Measurements from ENCODE around the gene LONP2.

The LONP2 gene

GRCh38 chr16:48246066-48246465 is 2.0 kb downstream of the LONP2 start:
- peaks cover 25% of the 10 kb centered on the region for H3K4me1 ChIP-seq (ENCODE audit: control insufficient read depth, insufficient read depth, low read length)
- no peaks in the 10 kb centered on the region for H3K36me3 ChIP-seq (ENCODE audit: control insufficient read depth, insufficient read depth, low read length)
- no peaks in the 10 kb centered on the region for H3K27me3 ChIP-seq (ENCODE audit: control insufficient read depth, insufficient read depth, low read length)
- no peak overlapping the region for H3K4me3 ChIP-seq (ENCODE audit: low read length)
- no peak overlapping the region for H3K9ac ChIP-seq (ENCODE audit: low read length)
- H3K9me3 ChIP-seq (ENCODE audit: control insufficient read depth, low read length) = no peaks in the 10 kb centered on the region

DNA sequence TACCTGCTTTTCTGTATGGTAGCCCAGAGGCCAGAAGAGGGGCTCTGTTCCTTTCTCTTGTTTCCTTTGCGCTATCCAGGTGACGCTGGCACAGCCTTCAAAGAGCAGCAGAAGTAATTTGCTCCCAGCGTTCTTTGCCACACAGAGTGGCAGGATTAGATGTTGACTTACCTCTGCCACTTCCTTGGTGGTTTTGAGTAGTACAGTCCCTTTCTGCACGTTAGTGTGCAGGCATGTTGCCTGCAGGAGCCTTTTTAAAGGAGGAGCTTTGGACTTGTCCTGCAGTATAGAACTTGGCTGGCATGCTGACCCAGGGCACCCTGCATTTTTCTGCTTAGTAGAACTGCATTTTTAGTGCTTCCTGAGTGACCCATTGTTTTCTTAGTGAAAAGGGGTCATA is 3.2 kb downstream of the LONP2 start, which contains the start of gene ABCC11:
Gene ABCC11 (minus strand): TSS at position 229 of the 400 bp plus-strand sequence. CDS start 15,618 bp downstream, outside the sequence.
- peak within 1 kb of the TSS; percentile 12 for H3K9ac ChIP-seq (ENCODE audit: low read length)
- no peak within 1 kb of the TSS for H3K4me3 ChIP-seq (ENCODE audit: low read length)
- no peaks in the 10 kb centered on the region for H3K36me3 ChIP-seq (ENCODE audit: control insufficient read depth, insufficient read depth, low read length)
- peaks cover 35% of the 10 kb centered on the region for H3K4me1 ChIP-seq (ENCODE audit: control insufficient read depth, insufficient read depth, low read length)
- H3K27me3 ChIP-seq (ENCODE audit: control insufficient read depth, insufficient read depth, low read length) = no peaks in the 10 kb centered on the region
- no peaks in the 10 kb centered on the region for H3K9me3 ChIP-seq (ENCODE audit: control insufficient read depth, low read length)

GRCh38 chr16:48250520-48251278 is 6.6 kb downstream of the LONP2 start:
- Histone ChIP-seq H3K9ac (ENCODE audit: low read length) (no peak overlapping the region), H3K4me3 (ENCODE audit: low read length) (no peak overlapping the region), H3K36me3 (ENCODE audit: control insufficient read depth, insufficient read depth, low read length) (no peaks in the 10 kb centered on the region), H3K4me1 (ENCODE audit: control insufficient read depth, insufficient read depth, low read length) (peaks cover 28% of the 10 kb centered on the region), H3K9me3 (ENCODE audit: control insufficient read depth, low read length) (no peaks in the 10 kb centered on the region), H3K27me3 (ENCODE audit: control insufficient read depth, insufficient read depth, low read length) (no peaks in the 10 kb centered on the region)

DNA sequence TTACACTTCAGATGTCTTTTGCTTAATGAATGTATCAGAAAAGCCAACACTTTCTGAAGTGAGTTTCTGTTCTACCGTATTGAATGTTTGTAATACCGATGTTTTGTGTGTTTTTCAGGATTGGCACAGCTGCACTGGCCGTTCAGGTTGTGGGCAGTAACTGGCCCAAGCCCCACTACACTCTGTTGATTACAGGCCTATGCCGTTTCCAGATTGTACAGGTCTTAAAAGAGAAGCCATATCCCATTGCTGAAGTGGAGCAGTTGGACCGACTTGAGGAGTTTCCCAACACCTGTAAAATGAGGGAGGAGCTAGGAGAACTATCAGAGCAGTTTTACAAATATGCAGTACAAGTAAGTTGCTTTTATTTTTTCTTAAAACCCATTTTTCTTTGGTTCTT is 7.9 kb downstream of the LONP2 start:
- no peak overlapping the region for H3K9ac ChIP-seq (ENCODE audit: low read length)
- H3K4me3 ChIP-seq (ENCODE audit: low read length) = no peak overlapping the region
- H3K27me3 ChIP-seq (ENCODE audit: control insufficient read depth, insufficient read depth, low read length) = no peaks in the 10 kb centered on the region
- no peaks in the 10 kb centered on the region for H3K36me3 ChIP-seq (ENCODE audit: control insufficient read depth, insufficient read depth, low read length)
- no peaks in the 10 kb centered on the region for H3K9me3 ChIP-seq (ENCODE audit: control insufficient read depth, low read length)
- peaks cover 27% of the 10 kb centered on the region for H3K4me1 ChIP-seq (ENCODE audit: control insufficient read depth, insufficient read depth, low read length)

GRCh38 chr16:48256579-48257177 is 12.6 kb downstream of the LONP2 start:
- Histone ChIP-seq H3K4me3 (ENCODE audit: low read length) (no peak overlapping the region), H3K27me3 (ENCODE audit: control insufficient read depth, insufficient read depth, low read length) (no peaks in the 10 kb centered on the region), H3K9ac (ENCODE audit: low read length) (no peak overlapping the region), H3K9me3 (ENCODE audit: control insufficient read depth, low read length) (no peaks in the 10 kb centered on the region), H3K36me3 (ENCODE audit: control insufficient read depth, insufficient read depth, low read length) (no peaks in the 10 kb centered on the region), H3K4me1 (ENCODE audit: control insufficient read depth, insufficient read depth, low read length) (peaks cover 5% of the 10 kb centered on the region)

- Histone ChIP-seq H3K27me3 (ENCODE audit: control insufficient read depth, insufficient read depth, low read length) (no peaks in the 10 kb centered on the region), H3K9ac (ENCODE audit: low read length) (no peak overlapping the region), H3K36me3 (ENCODE audit: control insufficient read depth, insufficient read depth, low read length) (peaks cover 5% of the 10 kb centered on the region), H3K9me3 (ENCODE audit: control insufficient read depth, low read length) (no peaks in the 10 kb centered on the region), H3K4me1 (ENCODE audit: control insufficient read depth, insufficient read depth, low read length) (no peaks in the 10 kb centered on the region), H3K4me3 (ENCODE audit: low read length) (no peak overlapping the region)
Measured at GRCh38 chr16:48261569-48261968, 17.5 kb downstream of the LONP2 start.

DNA sequence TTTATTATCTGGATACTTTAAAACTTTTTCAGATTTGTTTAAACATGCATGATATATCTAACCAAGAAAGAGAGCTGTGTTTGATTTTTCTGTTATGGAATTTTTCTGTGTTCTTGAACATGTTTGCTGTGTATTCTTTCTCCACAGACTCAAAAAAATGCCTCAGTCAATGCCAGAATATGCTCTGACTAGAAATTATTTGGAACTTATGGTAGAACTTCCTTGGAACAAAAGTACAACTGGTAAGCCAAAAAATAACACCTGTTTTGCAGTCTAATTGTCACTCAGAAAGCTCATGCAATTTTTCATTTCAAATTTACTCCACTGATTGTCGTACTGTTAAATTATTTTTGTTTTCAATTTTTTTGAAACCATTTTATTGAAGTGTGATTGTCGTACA is 18.5 kb downstream of the LONP2 start:
- H3K4me3 ChIP-seq (ENCODE audit: low read length) = no peak overlapping the region
- no peak overlapping the region for H3K9ac ChIP-seq (ENCODE audit: low read length)
- H3K36me3 ChIP-seq (ENCODE audit: control insufficient read depth, insufficient read depth, low read length) = peaks cover 5% of the 10 kb centered on the region
- H3K27me3 ChIP-seq (ENCODE audit: control insufficient read depth, insufficient read depth, low read length) = no peaks in the 10 kb centered on the region
- no peaks in the 10 kb centered on the region for H3K4me1 ChIP-seq (ENCODE audit: control insufficient read depth, insufficient read depth, low read length)
- H3K9me3 ChIP-seq (ENCODE audit: control insufficient read depth, low read length) = no peaks in the 10 kb centered on the region

DNA sequence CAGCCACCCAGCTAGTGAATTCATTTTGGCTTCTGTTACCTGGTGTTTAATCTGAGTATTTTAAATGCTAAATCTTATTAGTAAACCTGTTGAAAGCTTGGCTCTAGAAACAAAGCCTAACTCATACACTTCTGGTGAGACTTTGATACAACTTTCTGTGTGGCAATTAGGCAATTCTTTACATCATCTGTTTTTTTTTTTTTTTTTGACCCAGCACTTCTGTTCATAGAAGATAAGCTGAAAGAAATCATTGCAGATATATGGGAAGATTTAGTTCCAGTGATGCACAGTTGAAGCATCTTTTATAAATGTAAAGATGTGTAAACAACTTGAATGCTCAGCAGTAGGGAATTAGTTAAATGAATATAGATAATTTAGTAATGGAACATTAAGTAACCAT is 24.9 kb downstream of the LONP2 start:
- H3K9ac ChIP-seq (ENCODE audit: low read length) = no peak overlapping the region
- no peaks in the 10 kb centered on the region for H3K36me3 ChIP-seq (ENCODE audit: control insufficient read depth, insufficient read depth, low read length)
- no peaks in the 10 kb centered on the region for H3K27me3 ChIP-seq (ENCODE audit: control insufficient read depth, insufficient read depth, low read length)
- H3K4me3 ChIP-seq (ENCODE audit: low read length) = no peak overlapping the region
- H3K9me3 ChIP-seq (ENCODE audit: control insufficient read depth, low read length) = no peaks in the 10 kb centered on the region
- H3K4me1 ChIP-seq (ENCODE audit: control insufficient read depth, insufficient read depth, low read length) = peaks cover 13% of the 10 kb centered on the region

GRCh38 chr16:48271728-48272127 is 27.6 kb downstream of the LONP2 start:
- Histone ChIP-seq H3K4me3 (ENCODE audit: low read length) (no peak overlapping the region), H3K36me3 (ENCODE audit: control insufficient read depth, insufficient read depth, low read length) (no peaks in the 10 kb centered on the region), H3K27me3 (ENCODE audit: control insufficient read depth, insufficient read depth, low read length) (no peaks in the 10 kb centered on the region), H3K9ac (ENCODE audit: low read length) (no peak overlapping the region), H3K4me1 (ENCODE audit: control insufficient read depth, insufficient read depth, low read length) (peaks cover 13% of the 10 kb centered on the region), H3K9me3 (ENCODE audit: control insufficient read depth, low read length) (no peaks in the 10 kb centered on the region)

- Histone ChIP-seq H3K36me3 (ENCODE audit: control insufficient read depth, insufficient read depth, low read length) (no peaks in the 10 kb centered on the region), H3K4me1 (ENCODE audit: control insufficient read depth, insufficient read depth, low read length) (peaks cover 13% of the 10 kb centered on the region), H3K27me3 (ENCODE audit: control insufficient read depth, insufficient read depth, low read length) (no peaks in the 10 kb centered on the region), H3K9me3 (ENCODE audit: control insufficient read depth, low read length) (no peaks in the 10 kb centered on the region), H3K9ac (ENCODE audit: low read length) (no peak overlapping the region), H3K4me3 (ENCODE audit: low read length) (no peak overlapping the region)
Measured at GRCh38 chr16:48272837-48273421, 28.8 kb downstream of the LONP2 start.

- H3K4me1 ChIP-seq (ENCODE audit: control insufficient read depth, insufficient read depth, low read length) = peaks cover 13% of the 10 kb centered on the region
- no peaks in the 10 kb centered on the region for H3K9me3 ChIP-seq (ENCODE audit: control insufficient read depth, low read length)
- no peaks in the 10 kb centered on the region for H3K36me3 ChIP-seq (ENCODE audit: control insufficient read depth, insufficient read depth, low read length)
- no peak overlapping the region for H3K4me3 ChIP-seq (ENCODE audit: low read length)
- H3K9ac ChIP-seq (ENCODE audit: low read length) = no peak overlapping the region
- no peaks in the 10 kb centered on the region for H3K27me3 ChIP-seq (ENCODE audit: control insufficient read depth, insufficient read depth, low read length)
Measured at GRCh38 chr16:48274476-48274875, 30.4 kb downstream of the LONP2 start.

- H3K27me3 ChIP-seq (ENCODE audit: control insufficient read depth, insufficient read depth, low read length) = no peaks in the 10 kb centered on the region
- no peak overlapping the region for H3K9ac ChIP-seq (ENCODE audit: low read length)
- no peak overlapping the region for H3K4me3 ChIP-seq (ENCODE audit: low read length)
- peaks cover 4% of the 10 kb centered on the region for H3K4me1 ChIP-seq (ENCODE audit: control insufficient read depth, insufficient read depth, low read length)
- no peaks in the 10 kb centered on the region for H3K36me3 ChIP-seq (ENCODE audit: control insufficient read depth, insufficient read depth, low read length)
- no peaks in the 10 kb centered on the region for H3K9me3 ChIP-seq (ENCODE audit: control insufficient read depth, low read length)
Measured at GRCh38 chr16:48276102-48276501, 32.0 kb downstream of the LONP2 start.

Data from mucosa of stomach (tissue), 1 donor.